ENCODE results near the gene PABPC3.
A peak's percentile ranks its signal among the peaks of the same experiment; 100 is the strongest.

The PABPC3 gene

DNA sequence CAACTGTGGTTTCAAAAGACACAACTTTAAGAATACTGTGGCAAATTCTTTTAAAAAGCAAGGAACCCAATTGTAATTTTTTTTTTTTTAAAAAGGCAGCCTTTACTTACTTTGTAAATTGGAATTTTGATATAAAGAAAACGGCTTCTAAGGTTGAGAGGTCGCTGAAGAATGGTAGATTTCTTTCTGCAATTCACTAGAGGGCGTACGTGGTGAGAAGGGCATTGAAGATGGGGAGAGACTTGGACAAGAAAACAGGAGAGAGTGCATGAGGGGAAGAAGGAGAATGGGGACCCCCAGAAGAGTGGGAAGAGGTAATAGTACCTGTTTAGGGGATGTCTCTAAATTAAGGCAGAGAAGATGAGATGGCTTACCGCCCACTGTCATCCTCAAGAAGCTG is 33.5 kb upstream of the PABPC3 start:
- H3K36me3 ChIP-seq (ENCODE audit: control insufficient read depth in 4 of 4, insufficient read depth in 4 of 4, low read length in 3 of 4) = no peaks in the 10 kb centered on the region
- ChIA-PET CTCF (interaction anchor here (2.0 kb wide), 1 partner anchor 66 kb away, joined by 4 read pairs; no protein-coding TSS in a partner anchor), POLR2A (no interaction called here)
- no peak overlapping the region for H3K27ac ChIP-seq (ENCODE audit: insufficient read depth in 1 of 2, low read depth in 1 of 2, low read length in 2 of 2, poor library complexity in 1 of 2, severe bottlenecking in 2 of 2)
- peaks cover 0 to 10% (median 7%) of the 10 kb centered on the region in 4 experiments for H3K4me1 ChIP-seq (ENCODE audit: control extremely low read depth in 1 of 4, control insufficient read depth in 4 of 4, insufficient read depth in 4 of 4, low read length in 3 of 4)
- H3K4me3 ChIP-seq (ENCODE audit: control insufficient read depth in 1 of 7, extremely low read depth in 1 of 7, insufficient read depth in 4 of 7, low read depth in 2 of 7, low read length in 6 of 7) = no peak overlapping the region
- H3K27me3 ChIP-seq (replicated peaks in 2 of 5; ENCODE audit: control insufficient read depth in 4 of 5, insufficient read depth in 5 of 5, low read length in 4 of 5) = no peaks in the 10 kb centered on the region
- no peaks in the 10 kb centered on the region for H3K9me3 ChIP-seq (ENCODE audit: control extremely low read depth in 1 of 5, control insufficient read depth in 4 of 5, insufficient read depth in 2 of 5, low read depth in 1 of 5, low read length in 4 of 5)
- no peak for DNase-seq
- WGBS (ENCODE audit: insufficient coverage) = 94% methylated on average over 5 of the region's 5 CpGs

GRCh38 chr13:25064396-25064795 is 31.5 kb upstream of the PABPC3 start:
- H3K4me3 ChIP-seq (ENCODE audit: control insufficient read depth in 1 of 7, extremely low read depth in 1 of 7, insufficient read depth in 4 of 7, low read depth in 2 of 7, low read length in 6 of 7) = no peak overlapping the region
- no peaks in the 10 kb centered on the region for H3K36me3 ChIP-seq (ENCODE audit: control insufficient read depth in 4 of 4, insufficient read depth in 4 of 4, low read length in 3 of 4)
- no peak overlapping the region for H3K27ac ChIP-seq (ENCODE audit: insufficient read depth in 1 of 2, low read depth in 1 of 2, low read length in 2 of 2, poor library complexity in 1 of 2, severe bottlenecking in 2 of 2)
- CTCF ChIA-PET = interaction anchor here (2.0 kb wide), 1 partner anchor 68 kb away, joined by 4 read pairs; no protein-coding TSS in a partner anchor
- no peaks in the 10 kb centered on the region for H3K9me3 ChIP-seq (ENCODE audit: control extremely low read depth in 1 of 5, control insufficient read depth in 4 of 5, insufficient read depth in 2 of 5, low read depth in 1 of 5, low read length in 4 of 5)
- POLR2A ChIA-PET = interaction anchor here (0.6 kb wide), 1 partner anchor 834 kb away, joined by 3 read pairs; no protein-coding TSS in a partner anchor
- peaks cover 0 to 12% (median 8%) of the 10 kb centered on the region in 4 experiments for H3K4me1 ChIP-seq (ENCODE audit: control extremely low read depth in 1 of 4, control insufficient read depth in 4 of 4, insufficient read depth in 4 of 4, low read length in 3 of 4)
- no peak for DNase-seq
- peaks cover 0 to 3% (median 0%) of the 10 kb centered on the region in 5 experiments for H3K27me3 ChIP-seq (replicated peaks in 2 of 5; ENCODE audit: control insufficient read depth in 4 of 5, insufficient read depth in 5 of 5, low read length in 4 of 5)

DNA sequence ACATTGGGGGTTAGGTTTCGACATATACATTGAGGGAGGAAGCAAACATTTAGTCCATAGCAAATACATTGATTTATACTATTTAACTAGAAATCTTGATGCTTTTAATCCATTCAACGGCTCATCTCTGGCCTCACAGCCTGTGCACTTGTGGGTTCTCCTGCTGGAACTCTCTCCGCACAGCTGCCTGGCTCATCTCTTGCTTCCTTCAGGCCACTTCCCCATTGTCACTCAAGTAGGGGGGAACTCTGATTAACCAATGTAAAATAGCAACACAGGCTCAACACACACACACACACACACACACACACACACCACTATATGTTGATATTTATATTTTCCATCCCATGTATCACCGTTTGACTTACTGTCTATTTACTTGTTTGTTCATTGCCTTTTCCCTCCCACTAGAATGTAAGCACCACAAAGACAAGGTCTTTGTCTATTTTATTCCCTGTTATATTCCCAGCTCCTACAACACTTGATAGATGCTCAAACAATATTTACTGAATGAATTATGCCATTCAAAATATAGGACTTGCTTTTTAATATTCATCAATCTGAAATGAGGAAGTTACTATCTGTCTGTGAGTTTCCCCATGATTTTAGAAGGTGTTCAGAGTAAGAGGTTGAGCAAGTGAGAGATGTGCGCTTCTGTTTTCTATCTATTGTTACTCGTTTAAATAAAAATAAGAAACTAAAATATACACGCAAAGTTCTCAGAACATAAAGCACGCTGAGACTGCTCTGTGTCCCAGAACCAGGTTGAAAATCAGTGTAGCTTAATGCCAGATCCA is 29.8 kb upstream of the PABPC3 start:
- Histone ChIP-seq H3K27me3 (replicated peaks in 2 of 5; ENCODE audit: control insufficient read depth in 4 of 5, insufficient read depth in 5 of 5, low read length in 4 of 5) (peaks cover 0 to 12% (median 3%) of the 10 kb centered on the region in 5 experiments), H3K4me1 (ENCODE audit: control extremely low read depth in 1 of 4, control insufficient read depth in 4 of 4, insufficient read depth in 4 of 4, low read length in 3 of 4) (peaks cover 0 to 9% (median 4%) of the 10 kb centered on the region in 4 experiments), H3K27ac (ENCODE audit: insufficient read depth in 1 of 2, low read depth in 1 of 2, low read length in 2 of 2, poor library complexity in 1 of 2, severe bottlenecking in 2 of 2) (no peak overlapping the region), H3K4me3 (ENCODE audit: control insufficient read depth in 1 of 7, extremely low read depth in 1 of 7, insufficient read depth in 4 of 7, low read depth in 2 of 7, low read length in 6 of 7) (no peak overlapping the region), H3K9me3 (ENCODE audit: control extremely low read depth in 1 of 5, control insufficient read depth in 4 of 5, insufficient read depth in 2 of 5, low read depth in 1 of 5, low read length in 4 of 5) (no peaks in the 10 kb centered on the region), H3K36me3 (ENCODE audit: control insufficient read depth in 4 of 4, insufficient read depth in 4 of 4, low read length in 3 of 4) (no peaks in the 10 kb centered on the region)
- peak in 2 of 3 donors; percentile 70 to 81 for DNase-seq
- WGBS (ENCODE audit: insufficient coverage) = 32% methylated on average over 3 of the region's 8 CpGs
- ChIA-PET POLR2A (interaction anchor here (0.6 kb wide), 1 partner anchor 490 kb away, joined by 3 read pairs; no protein-coding TSS in a partner anchor), CTCF (interaction anchor here (0.9 kb wide), 1 partner anchor 30 kb away, joined by 3 read pairs; the partner anchor contains the start of gene PABPC3)

GRCh38 chr13:25067064-25067463 is 28.9 kb upstream of the PABPC3 start:
- H3K4me3 ChIP-seq (ENCODE audit: control insufficient read depth in 1 of 7, extremely low read depth in 1 of 7, insufficient read depth in 4 of 7, low read depth in 2 of 7, low read length in 6 of 7) = no peak overlapping the region
- H3K9me3 ChIP-seq (ENCODE audit: control extremely low read depth in 1 of 5, control insufficient read depth in 4 of 5, insufficient read depth in 2 of 5, low read depth in 1 of 5, low read length in 4 of 5) = no peaks in the 10 kb centered on the region
- H3K27ac ChIP-seq (ENCODE audit: insufficient read depth in 1 of 2, low read depth in 1 of 2, low read length in 2 of 2, poor library complexity in 1 of 2, severe bottlenecking in 2 of 2) = no peak overlapping the region
- H3K27me3 ChIP-seq (replicated peaks in 2 of 5; ENCODE audit: control insufficient read depth in 4 of 5, insufficient read depth in 5 of 5, low read length in 4 of 5) = peaks cover 0 to 12% (median 3%) of the 10 kb centered on the region in 5 experiments
- ChIA-PET CTCF (interaction anchor here (0.9 kb wide), 1 partner anchor 29 kb away, joined by 3 read pairs; the partner anchor contains the start of gene PABPC3), POLR2A (no interaction called here)
- DNase-seq = no peak
- 73% methylated on average over 3 of the region's 3 CpGs for WGBS (ENCODE audit: insufficient coverage)
- peaks cover 0 to 9% (median 4%) of the 10 kb centered on the region in 4 experiments for H3K4me1 ChIP-seq (ENCODE audit: control extremely low read depth in 1 of 4, control insufficient read depth in 4 of 4, insufficient read depth in 4 of 4, low read length in 3 of 4)
- H3K36me3 ChIP-seq (ENCODE audit: control insufficient read depth in 4 of 4, insufficient read depth in 4 of 4, low read length in 3 of 4) = no peaks in the 10 kb centered on the region

- ChIA-PET CTCF (no interaction called here), POLR2A (no interaction called here)
- peaks cover 0 to 12% (median 3%) of the 10 kb centered on the region in 5 experiments for H3K27me3 ChIP-seq (replicated peaks in 2 of 5; ENCODE audit: control insufficient read depth in 4 of 5, insufficient read depth in 5 of 5, low read length in 4 of 5)
- no peak overlapping the region for H3K27ac ChIP-seq (ENCODE audit: insufficient read depth in 1 of 2, low read depth in 1 of 2, low read length in 2 of 2, poor library complexity in 1 of 2, severe bottlenecking in 2 of 2)
- no peaks in the 10 kb centered on the region for H3K9me3 ChIP-seq (ENCODE audit: control extremely low read depth in 1 of 5, control insufficient read depth in 4 of 5, insufficient read depth in 2 of 5, low read depth in 1 of 5, low read length in 4 of 5)
- peaks cover 0 to 9% (median 4%) of the 10 kb centered on the region in 4 experiments for H3K4me1 ChIP-seq (ENCODE audit: control extremely low read depth in 1 of 4, control insufficient read depth in 4 of 4, insufficient read depth in 4 of 4, low read length in 3 of 4)
- H3K4me3 ChIP-seq (ENCODE audit: control insufficient read depth in 1 of 7, extremely low read depth in 1 of 7, insufficient read depth in 4 of 7, low read depth in 2 of 7, low read length in 6 of 7) = no peak overlapping the region
- DNase-seq = no peak
- 93% methylated on average over 19 of the region's 26 CpGs for WGBS (ENCODE audit: insufficient coverage)
- H3K36me3 ChIP-seq (ENCODE audit: control insufficient read depth in 4 of 4, insufficient read depth in 4 of 4, low read length in 3 of 4) = no peaks in the 10 kb centered on the region
These were observed 27.1 kb upstream of the PABPC3 start for GRCh38 chr13:25068810-25069209.

- Histone ChIP-seq H3K4me3 (ENCODE audit: control insufficient read depth in 1 of 7, extremely low read depth in 1 of 7, insufficient read depth in 4 of 7, low read depth in 2 of 7, low read length in 6 of 7) (no peak overlapping the region), H3K27ac (ENCODE audit: insufficient read depth in 1 of 2, low read depth in 1 of 2, low read length in 2 of 2, poor library complexity in 1 of 2, severe bottlenecking in 2 of 2) (no peak overlapping the region), H3K36me3 (ENCODE audit: control insufficient read depth in 4 of 4, insufficient read depth in 4 of 4, low read length in 3 of 4) (no peaks in the 10 kb centered on the region), H3K9me3 (ENCODE audit: control extremely low read depth in 1 of 5, control insufficient read depth in 4 of 5, insufficient read depth in 2 of 5, low read depth in 1 of 5, low read length in 4 of 5) (no peaks in the 10 kb centered on the region), H3K27me3 (replicated peaks in 2 of 5; ENCODE audit: control insufficient read depth in 4 of 5, insufficient read depth in 5 of 5, low read length in 4 of 5) (peaks cover 0 to 12% (median 3%) of the 10 kb centered on the region in 5 experiments), H3K4me1 (ENCODE audit: control extremely low read depth in 1 of 4, control insufficient read depth in 4 of 4, insufficient read depth in 4 of 4, low read length in 3 of 4) (peaks cover 0 to 9% (median 4%) of the 10 kb centered on the region in 4 experiments)
- ChIA-PET CTCF (interaction anchor here (1.5 kb wide), 1 partner anchor 12 kb away, joined by 3 read pairs; no protein-coding TSS in a partner anchor), POLR2A (no interaction called here)
- no peak for DNase-seq
- WGBS (ENCODE audit: insufficient coverage) = 97% methylated on average over 19 of the region's 21 CpGs
These were observed 26.7 kb upstream of the PABPC3 start for GRCh38 chr13:25069236-25069635.

GRCh38 chr13:25069911-25070310 is 26.0 kb upstream of the PABPC3 start:
- Histone ChIP-seq H3K27ac (ENCODE audit: insufficient read depth in 1 of 2, low read depth in 1 of 2, low read length in 2 of 2, poor library complexity in 1 of 2, severe bottlenecking in 2 of 2) (no peak overlapping the region), H3K4me3 (ENCODE audit: control insufficient read depth in 1 of 7, extremely low read depth in 1 of 7, insufficient read depth in 4 of 7, low read depth in 2 of 7, low read length in 6 of 7) (no peak overlapping the region), H3K36me3 (ENCODE audit: control insufficient read depth in 4 of 4, insufficient read depth in 4 of 4, low read length in 3 of 4) (no peaks in the 10 kb centered on the region), H3K27me3 (replicated peaks in 2 of 5; ENCODE audit: control insufficient read depth in 4 of 5, insufficient read depth in 5 of 5, low read length in 4 of 5) (peaks cover 0 to 12% (median 3%) of the 10 kb centered on the region in 5 experiments), H3K4me1 (ENCODE audit: control extremely low read depth in 1 of 4, control insufficient read depth in 4 of 4, insufficient read depth in 4 of 4, low read length in 3 of 4) (peaks cover 0 to 9% (median 4%) of the 10 kb centered on the region in 4 experiments), H3K9me3 (ENCODE audit: control extremely low read depth in 1 of 5, control insufficient read depth in 4 of 5, insufficient read depth in 2 of 5, low read depth in 1 of 5, low read length in 4 of 5) (no peaks in the 10 kb centered on the region)
- ChIA-PET POLR2A (no interaction called here), CTCF (interaction anchor here (1.5 kb wide), 1 partner anchor 13 kb away, joined by 3 read pairs; no protein-coding TSS in a partner anchor)
- no CpG with 5 or more reads among the region's 8 CpGs for WGBS (ENCODE audit: insufficient coverage)
- DNase-seq = peak in 2 of 3 donors; percentile 37 to 39
